Subcutaneous abdominal adipose tissue (tissue), 5 donors: ENCODE measurements around the gene ZNF512B.
"Not testable (repeated sequence)": the region's sequence is repeated elsewhere in the genome, so short reads cannot be mapped to it uniquely, and the experiment has no call there.

Experiments used
- H3K27ac ChIP-seq: one replicate; pipeline ENCODE4 v1.7.0; 2013; ENCODE audit warnings: low read depth, mild to moderate bottlenecking, inconsistent platforms, low read length, moderate library complexity
- H3K27me3 ChIP-seq, 5 donors: one replicate each; pipeline ENCODE4 v1.7.0; 2013; ENCODE audit warnings: low read length in 5 of 5, inconsistent platforms in 1 of 5; ENCODE audit not compliant: control insufficient read depth in 5 of 5, insufficient read depth in 4 of 5
- H3K36me3 ChIP-seq, 5 donors: one replicate each; pipeline ENCODE4 v1.7.0; 2013; ENCODE audit warnings: low read length in 5 of 5; ENCODE audit not compliant: control insufficient read depth in 5 of 5, insufficient read depth in 5 of 5
- H3K4me1 ChIP-seq, 5 donors: one replicate each; pipeline ENCODE4 v1.7.0; 2013; ENCODE audit warnings: low read length in 5 of 5, mild to moderate bottlenecking in 3 of 5, moderate library complexity in 1 of 5; ENCODE audit not compliant: control insufficient read depth in 5 of 5, insufficient read depth in 5 of 5
- H3K4me3 ChIP-seq, 5 donors: one replicate each; pipeline ENCODE4 v1.7.0; 2013; ENCODE audit warnings: low read length in 5 of 5, low read depth in 1 of 5
- H3K9ac ChIP-seq, 5 donors: one replicate each; pipeline ENCODE4 v1.7.0; 2013; ENCODE audit warnings: low read length in 5 of 5, mild to moderate bottlenecking in 4 of 5, moderate library complexity in 3 of 5
- H3K9me3 ChIP-seq, 5 donors: one replicate each; pipeline ENCODE4 v1.7.0; 2013; ENCODE audit warnings: low read length in 5 of 5; ENCODE audit not compliant: control insufficient read depth in 5 of 5
- donor health status: healthy.
- donor health status: healthy.
- donor health status: healthy.
- donor health status: healthy.
- donor health status: healthy.

Gene ZNF512B, protein sequence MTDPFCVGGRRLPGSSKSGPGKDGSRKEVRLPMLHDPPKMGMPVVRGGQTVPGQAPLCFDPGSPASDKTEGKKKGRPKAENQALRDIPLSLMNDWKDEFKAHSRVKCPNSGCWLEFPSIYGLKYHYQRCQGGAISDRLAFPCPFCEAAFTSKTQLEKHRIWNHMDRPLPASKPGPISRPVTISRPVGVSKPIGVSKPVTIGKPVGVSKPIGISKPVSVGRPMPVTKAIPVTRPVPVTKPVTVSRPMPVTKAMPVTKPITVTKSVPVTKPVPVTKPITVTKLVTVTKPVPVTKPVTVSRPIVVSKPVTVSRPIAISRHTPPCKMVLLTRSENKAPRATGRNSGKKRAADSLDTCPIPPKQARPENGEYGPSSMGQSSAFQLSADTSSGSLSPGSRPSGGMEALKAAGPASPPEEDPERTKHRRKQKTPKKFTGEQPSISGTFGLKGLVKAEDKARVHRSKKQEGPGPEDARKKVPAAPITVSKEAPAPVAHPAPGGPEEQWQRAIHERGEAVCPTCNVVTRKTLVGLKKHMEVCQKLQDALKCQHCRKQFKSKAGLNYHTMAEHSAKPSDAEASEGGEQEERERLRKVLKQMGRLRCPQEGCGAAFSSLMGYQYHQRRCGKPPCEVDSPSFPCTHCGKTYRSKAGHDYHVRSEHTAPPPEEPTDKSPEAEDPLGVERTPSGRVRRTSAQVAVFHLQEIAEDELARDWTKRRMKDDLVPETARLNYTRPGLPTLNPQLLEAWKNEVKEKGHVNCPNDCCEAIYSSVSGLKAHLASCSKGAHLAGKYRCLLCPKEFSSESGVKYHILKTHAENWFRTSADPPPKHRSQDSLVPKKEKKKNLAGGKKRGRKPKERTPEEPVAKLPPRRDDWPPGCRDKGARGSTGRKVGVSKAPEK

DNA sequence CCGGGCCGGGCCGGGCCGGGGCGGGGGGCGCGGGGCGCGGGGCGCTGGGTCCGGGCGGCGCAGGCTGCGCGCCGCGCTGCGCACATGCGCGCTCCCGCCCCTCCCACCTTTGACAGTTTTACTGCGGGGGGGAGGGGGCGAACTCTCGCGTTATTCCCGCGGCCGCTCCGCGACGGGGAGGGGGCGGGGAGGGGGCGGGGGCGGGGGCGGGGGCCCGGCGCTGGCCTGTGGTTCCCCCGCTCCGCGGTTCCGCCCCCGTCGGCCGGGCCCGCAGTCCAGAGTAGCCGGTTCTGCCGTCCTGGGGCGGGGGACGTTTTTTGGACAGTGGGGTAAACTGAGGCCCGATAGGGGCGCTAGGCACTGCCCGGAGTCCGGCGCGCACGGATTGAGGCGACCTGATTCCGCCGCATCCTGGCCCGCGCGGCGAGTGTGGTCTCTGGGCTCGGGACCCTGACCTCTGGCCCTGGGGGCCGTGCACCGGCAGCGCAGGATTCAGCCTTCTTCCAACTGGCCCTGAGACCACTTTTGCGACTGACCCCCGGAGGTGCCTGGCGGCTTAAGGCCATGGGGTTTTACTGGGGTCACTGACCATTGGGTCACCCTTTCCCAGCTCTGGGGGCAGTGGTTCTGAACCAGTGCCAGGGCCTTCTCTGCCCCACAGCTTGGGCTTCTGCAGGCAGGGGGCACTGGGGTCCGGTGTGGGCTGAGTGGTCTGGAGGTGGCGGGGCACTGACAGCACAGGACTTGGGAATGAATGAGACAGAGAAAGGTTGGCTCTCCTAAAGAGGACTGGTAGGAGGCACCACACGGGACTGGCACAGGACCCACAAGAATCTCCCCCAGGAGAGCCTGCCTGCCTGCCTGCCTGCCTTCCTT is at the start of gene ZNF512B:
Gene ZNF512B (minus strand): TSS at position 93 of the 876 bp plus-strand sequence. CDS start 1,980 bp downstream, outside the sequence.
- peaks cover 0 to 20% (median 14%) of the 10 kb centered on the region in 5 donors for H3K36me3 ChIP-seq
- H3K4me3 ChIP-seq: peak within 1 kb of the TSS; percentile 59 to 73 (median 64)
- peak within 1 kb of the TSS in 4 of 5 donors; percentile 77 to 89 (median 86) for H3K9ac ChIP-seq
- no peaks in the 10 kb centered on the region for H3K27me3 ChIP-seq
- H3K27ac ChIP-seq: peak within 1 kb of the TSS; percentile 57
- H3K9me3 ChIP-seq: no peaks in the 10 kb centered on the region
- peaks cover 5 to 44% (median 32%) of the 10 kb centered on the region in 5 donors for H3K4me1 ChIP-seq

DNA sequence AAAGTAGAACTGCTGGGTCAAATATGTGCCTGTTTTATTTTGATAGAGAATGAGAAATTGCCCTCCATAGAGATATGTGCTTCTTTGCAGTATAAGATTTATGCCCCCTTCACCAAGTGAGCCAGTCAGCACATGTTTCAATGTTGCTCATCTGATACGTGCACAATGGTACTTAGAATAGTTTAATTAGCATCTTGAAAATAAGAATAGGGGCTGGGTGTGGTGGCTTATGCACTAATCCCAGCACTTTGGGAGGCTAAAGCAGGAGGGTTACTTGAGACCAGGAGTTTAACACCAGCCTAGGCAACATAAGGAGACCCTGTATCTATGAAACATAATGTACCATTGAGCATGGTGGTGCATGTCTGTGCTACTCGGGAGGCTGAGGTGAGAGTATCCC is 45.9 kb upstream of the ZNF512B start:
- H3K9ac ChIP-seq: no peak overlapping the region
- peaks cover 2 to 87% (median 61%) of the 10 kb centered on the region in 5 donors for H3K36me3 ChIP-seq
- no peaks in the 10 kb centered on the region for H3K27me3 ChIP-seq
- H3K4me1 ChIP-seq: peaks cover 0 to 3% (median 0%) of the 10 kb centered on the region in 5 donors
- no peak overlapping the region for H3K4me3 ChIP-seq
- H3K27ac ChIP-seq: no peak overlapping the region
- no peaks in the 10 kb centered on the region for H3K9me3 ChIP-seq

DNA sequence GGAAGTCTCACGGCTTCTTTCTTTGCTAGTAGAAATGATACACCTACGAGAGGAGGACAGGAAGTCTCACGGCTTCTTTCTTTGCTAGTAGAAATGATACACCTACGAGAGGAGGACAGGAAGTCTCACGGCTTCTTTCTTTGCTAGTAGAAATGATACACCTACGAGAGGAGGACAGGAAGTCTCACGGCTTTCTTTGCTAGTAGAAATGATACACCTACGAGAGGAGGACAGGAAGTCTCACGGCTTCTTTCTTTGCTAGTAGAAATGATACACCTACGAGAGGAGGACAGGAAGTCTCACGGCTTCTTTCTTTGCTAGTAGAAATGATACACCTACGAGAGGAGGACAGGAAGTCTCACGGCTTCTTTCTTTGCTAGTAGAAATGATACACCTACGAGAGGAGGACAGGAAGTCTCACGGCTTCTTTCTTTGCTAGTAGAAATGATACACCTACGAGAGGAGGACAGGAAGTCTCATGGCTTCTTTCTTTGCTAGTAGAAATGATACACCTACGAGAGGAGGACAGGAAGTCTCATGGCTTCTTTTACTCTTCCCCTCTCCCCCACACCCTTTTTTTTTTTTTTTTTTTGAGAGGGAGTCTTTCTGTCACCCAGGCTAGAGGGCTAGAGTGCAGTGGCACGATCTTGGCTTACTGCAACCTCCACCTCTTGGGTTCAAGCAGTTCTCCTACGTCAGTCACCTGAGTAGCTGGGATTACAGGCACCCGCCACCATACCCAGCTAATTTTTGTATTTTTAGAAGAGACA is 42.8 kb upstream of the ZNF512B start:
- not testable (repeated sequence) for H3K9ac ChIP-seq, H3K4me3 ChIP-seq, H3K9me3 ChIP-seq, H3K27me3 ChIP-seq, H3K27ac ChIP-seq, H3K4me1 ChIP-seq
- peaks cover 3 to 83% (median 58%) of the 10 kb centered on the region in 5 donors for H3K36me3 ChIP-seq

DNA sequence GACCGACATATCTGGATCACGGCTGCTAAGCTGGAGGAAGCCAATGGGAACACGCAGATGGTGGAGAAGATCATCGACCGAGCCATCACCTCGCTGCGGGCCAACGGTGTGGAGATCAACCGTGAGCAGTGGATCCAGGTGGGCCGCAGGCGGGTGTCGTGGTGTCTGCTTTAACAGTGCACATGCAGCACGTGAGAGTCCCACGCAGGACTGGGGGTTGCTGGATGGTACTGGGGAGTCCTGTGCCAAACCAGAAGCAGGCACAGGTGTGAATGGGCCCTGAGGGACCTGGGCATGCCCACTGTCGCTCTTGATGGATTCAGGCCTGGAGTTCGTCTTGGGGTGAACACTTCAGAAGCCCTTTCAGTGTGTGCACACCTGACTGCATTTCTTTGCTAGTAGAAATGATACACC is 41.6 kb upstream of the ZNF512B start:
- Histone ChIP-seq H3K9me3 (no peaks in the 10 kb centered on the region), H3K4me1 (peaks cover 0 to 3% (median 0%) of the 10 kb centered on the region in 5 donors), H3K9ac (no peak overlapping the region), H3K36me3 (peaks cover 3 to 81% (median 56%) of the 10 kb centered on the region in 5 donors), H3K27me3 (no peaks in the 10 kb centered on the region), H3K27ac (no peak overlapping the region), H3K4me3 (no peak overlapping the region)

DNA sequence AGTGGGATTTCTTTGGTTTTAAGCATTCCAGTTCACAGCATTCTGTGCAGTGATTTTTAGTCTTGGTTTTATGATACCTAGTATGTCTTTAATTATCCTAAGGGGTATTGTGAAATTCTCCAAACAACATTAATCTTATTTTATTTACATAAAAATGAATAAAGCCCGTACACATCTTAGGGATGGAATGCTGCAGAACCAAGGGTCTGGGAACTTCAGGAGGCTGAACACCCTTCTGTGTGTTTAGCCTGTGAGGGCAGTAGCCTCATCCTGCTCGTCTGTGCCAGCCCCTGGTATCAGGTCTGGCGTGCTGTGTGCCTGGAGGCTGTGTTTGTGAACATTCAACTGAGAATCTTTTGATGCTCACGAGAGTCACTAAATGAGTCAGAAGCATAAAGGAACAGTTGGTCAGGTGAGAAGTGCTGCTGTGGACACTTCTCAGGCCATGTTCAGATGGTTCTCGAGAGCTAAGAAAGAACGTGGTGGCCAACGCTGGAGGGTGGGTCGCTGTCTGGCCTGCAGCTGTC is 41.0 kb upstream of the ZNF512B start:
- Histone ChIP-seq H3K36me3 (peaks cover 3 to 80% (median 56%) of the 10 kb centered on the region in 5 donors), H3K4me3 (no peak overlapping the region), H3K27ac (no peak overlapping the region), H3K9ac (peak overlapping the region in 1 of 5 donors; percentile 38), H3K9me3 (no peaks in the 10 kb centered on the region), H3K4me1 (peaks cover 0 to 4% (median 0%) of the 10 kb centered on the region in 5 donors), H3K27me3 (no peaks in the 10 kb centered on the region)

DNA sequence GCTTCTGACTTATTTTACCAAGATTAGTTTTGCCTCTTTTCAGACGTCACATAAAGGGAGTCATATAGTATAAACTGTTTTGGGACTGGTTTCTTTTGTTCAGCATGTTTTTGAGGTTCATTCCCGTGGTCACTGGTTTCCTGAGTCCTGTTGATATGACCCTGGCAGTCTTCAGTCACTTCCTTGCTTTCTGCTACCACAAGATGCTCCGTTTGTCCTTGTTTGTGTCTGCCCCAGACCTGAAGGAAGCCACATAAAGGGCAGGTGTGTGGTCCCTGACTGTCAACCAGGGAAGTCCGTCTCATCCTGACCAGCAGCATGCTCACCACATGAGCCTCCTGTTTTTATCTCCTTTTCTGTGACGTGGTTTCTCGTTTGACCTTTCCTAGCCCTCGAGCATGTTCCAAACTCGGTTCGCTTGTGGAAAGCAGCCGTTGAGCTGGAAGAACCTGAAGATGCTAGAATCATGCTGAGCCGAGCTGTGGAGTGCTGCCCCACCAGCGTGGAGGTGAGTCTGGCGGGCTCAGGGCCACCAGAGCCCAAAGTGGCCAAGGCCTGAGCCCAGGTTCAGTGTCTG is 40.2 kb upstream of the ZNF512B start:
- no peaks in the 10 kb centered on the region for H3K9me3 ChIP-seq
- H3K27ac ChIP-seq: no peak overlapping the region
- H3K27me3 ChIP-seq: no peaks in the 10 kb centered on the region
- H3K4me3 ChIP-seq: no peak overlapping the region
- no peak overlapping the region for H3K9ac ChIP-seq
- peaks cover 0 to 4% (median 0%) of the 10 kb centered on the region in 5 donors for H3K4me1 ChIP-seq
- peaks cover 3 to 80% (median 58%) of the 10 kb centered on the region in 5 donors for H3K36me3 ChIP-seq

DNA sequence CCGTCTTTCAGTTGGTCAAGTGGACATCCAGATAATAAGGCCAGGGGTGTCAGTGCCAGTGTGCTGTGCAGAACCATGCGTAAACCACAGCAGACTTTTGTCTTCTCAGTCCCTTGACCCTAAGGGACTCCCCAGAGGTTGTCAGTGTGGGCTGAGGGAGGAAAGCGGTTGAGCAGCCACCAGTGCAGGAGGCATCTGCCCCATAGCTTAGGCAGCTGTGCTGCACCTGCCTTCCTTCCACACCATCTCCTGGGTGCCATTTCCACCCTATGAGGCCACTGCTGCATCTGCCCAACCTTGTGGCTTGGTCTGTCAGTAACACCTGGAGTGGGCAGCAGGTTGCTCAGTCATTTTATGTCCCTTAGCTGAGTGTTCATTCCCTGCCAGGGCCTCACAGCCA is 37.2 kb upstream of the ZNF512B start:
- peaks cover 3 to 86% (median 64%) of the 10 kb centered on the region in 5 donors for H3K36me3 ChIP-seq
- no peaks in the 10 kb centered on the region for H3K27me3 ChIP-seq
- no peak overlapping the region for H3K27ac ChIP-seq

DNA sequence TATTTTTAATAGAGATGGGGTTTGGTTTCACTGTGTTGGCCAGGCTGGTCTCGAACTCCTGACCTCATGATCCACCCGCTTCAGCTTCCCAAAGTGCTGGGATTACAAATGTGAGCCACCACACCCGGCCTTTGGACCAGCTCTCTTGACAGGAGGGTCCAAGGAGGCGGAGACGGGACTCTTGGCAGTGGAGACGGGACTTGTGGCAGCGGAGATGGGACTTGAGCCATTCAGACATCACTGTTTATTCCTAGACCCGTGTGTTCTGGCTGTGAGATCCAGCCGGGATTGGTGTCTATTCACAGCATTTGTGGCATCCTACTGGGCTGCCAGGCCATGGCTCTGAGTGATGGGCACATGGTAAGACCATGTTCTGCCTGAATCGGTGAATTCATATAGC is 36.8 kb upstream of the ZNF512B start:
- H3K27me3 ChIP-seq: no peaks in the 10 kb centered on the region
- H3K4me1 ChIP-seq: peaks cover 0 to 4% (median 0%) of the 10 kb centered on the region in 5 donors
- H3K9me3 ChIP-seq: no peaks in the 10 kb centered on the region
- no peak overlapping the region for H3K4me3 ChIP-seq
- H3K36me3 ChIP-seq: peaks cover 3 to 87% (median 67%) of the 10 kb centered on the region in 5 donors
- no peak overlapping the region for H3K9ac ChIP-seq
- no peak overlapping the region for H3K27ac ChIP-seq

More for the DNA sequence above, 37.2 kb upstream of the ZNF512B start:
- H3K9me3 ChIP-seq: no peaks in the 10 kb centered on the region
- H3K4me1 ChIP-seq: peaks cover 0 to 4% (median 0%) of the 10 kb centered on the region in 5 donors
- no peak overlapping the region for H3K9ac ChIP-seq
- H3K4me3 ChIP-seq: no peak overlapping the region
